CD14-positive monocyte (primary cell): ENCODE results near the gene KIF26B. TPM values are rescaled to one million over a fixed set of nuclear protein-coding genes. Genes with fewer than 3 reads are reported as not detected.

Experiments
- DNase-seq, 3 donors: peaks; one replicate each; pipeline ENCODE4 v3.0.0-alpha.2; 2011 to 2022
- H2AFZ ChIP-seq: 2 replicates; pipeline ENCODE4 v1.6.0; 2012; ENCODE audit warnings: mild to moderate bottlenecking, low read depth, low read length, inconsistent platforms; ENCODE audit not compliant: insufficient read depth, poor library complexity, severe bottlenecking
- H3K27ac ChIP-seq, 2 donors: 1 replicate in 1 of 2; 2 replicates in 1 of 2; pipeline ENCODE4 v1.5.1; 2012 to 2013; ENCODE audit warnings: low read length in 2 of 2, control low read depth in 1 of 2, inconsistent platforms in 1 of 2, low read depth in 1 of 2, mild to moderate bottlenecking in 1 of 2
- H3K27me3 ChIP-seq, 2 donors: one replicate each; pipeline versions ENCODE4 v1.6.0 to v1.6.1; 2011 to 2013; ENCODE audit warnings: low read length in 2 of 2; ENCODE audit not compliant: control insufficient read depth in 2 of 2, insufficient read depth in 2 of 2
- H3K36me3 ChIP-seq, 2 donors: replicated peaks in 1 of 2; 1 replicate in 1 of 2; 2 replicates in 1 of 2; pipeline versions ENCODE4 v1.5.1 to v1.6.1; 2012 to 2013; ENCODE audit warnings: low read length in 2 of 2, control low read depth in 1 of 2, inconsistent platforms in 1 of 2, mild to moderate bottlenecking in 1 of 2; ENCODE audit not compliant: insufficient read depth in 2 of 2, control insufficient read depth in 1 of 2
- H3K4me1 ChIP-seq, 2 donors: 1 replicate in 1 of 2; 2 replicates in 1 of 2; pipeline versions ENCODE4 v1.5.1 to v1.6.1; 2012 to 2013; ENCODE audit warnings: low read length in 2 of 2, control low read depth in 1 of 2, inconsistent platforms in 1 of 2, mild to moderate bottlenecking in 1 of 2, moderate library complexity in 1 of 2; ENCODE audit not compliant: insufficient read depth in 2 of 2, control insufficient read depth in 1 of 2
- H3K4me2 ChIP-seq: replicated peaks from 2 replicates; pipeline ENCODE3; 2012; ENCODE audit warnings: low read length, moderate library complexity, mild to moderate bottlenecking; ENCODE audit not compliant: poor library complexity, severe bottlenecking; ENCODE audit errors: extremely low read depth
- H3K4me3 ChIP-seq, 3 experiments: fragments of 200-600 bp in 1 of 3; sonication (generic) in 1 of 3; replicated peaks in 1 of 3; 1 replicate in 2 of 3; 2 replicates in 1 of 3; pipeline ENCODE4 v1.5.1; 2011 to 2013; ENCODE audit warnings: low read length in 3 of 3, mild to moderate bottlenecking in 3 of 3, control low read depth in 2 of 3, low read depth in 2 of 3, inconsistent platforms in 1 of 3, moderate library complexity in 1 of 3
- H3K79me2 ChIP-seq: 2 replicates; pipeline ENCODE4 v1.6.0; 2012; ENCODE audit warnings: mild to moderate bottlenecking, control low read depth, inconsistent platforms, low read length, moderate library complexity; ENCODE audit not compliant: insufficient read depth
- H3K9ac ChIP-seq: 2 replicates; pipeline ENCODE4 v1.6.0; 2017; ENCODE audit warnings: low read length, mild to moderate bottlenecking; ENCODE audit not compliant: insufficient read depth, poor library complexity, severe bottlenecking
- H3K9me3 ChIP-seq, 2 donors: replicated peaks in 1 of 2; 1 replicate in 1 of 2; 2 replicates in 1 of 2; pipeline versions ENCODE4 v1.5.1 to v1.6.1; 2012 to 2013; ENCODE audit warnings: low read length in 2 of 2, control low read depth in 1 of 2; ENCODE audit not compliant: control insufficient read depth in 1 of 2, insufficient read depth in 1 of 2
- H4K20me1 ChIP-seq: 2 replicates; pipeline ENCODE4 v1.6.0; 2012; ENCODE audit warnings: mild to moderate bottlenecking, low read length, control low read depth, moderate library complexity; ENCODE audit not compliant: insufficient read depth
- H3K27ac Mint-ChIP-seq, 7 donors: one replicate each; pipeline ENCODE4 v1.8.0; 2020; ENCODE audit warnings: mild to moderate bottlenecking in 7 of 7, mixed read lengths in 7 of 7, moderate library complexity in 6 of 7, inconsistent platforms in 2 of 7
- H3K27me3 Mint-ChIP-seq, 3 donors: one replicate each; pipeline ENCODE4 v1.8.0; 2021 to 2022; ENCODE audit warnings: low read depth in 3 of 3, mild to moderate bottlenecking in 3 of 3, mixed read lengths in 3 of 3, moderate library complexity in 3 of 3, inconsistent platforms in 1 of 3
- H3K36me3 Mint-ChIP-seq, 2 donors: one replicate each; pipeline ENCODE4 v1.8.0; 2020; ENCODE audit warnings: mixed read lengths in 2 of 2, inconsistent platforms in 1 of 2, mild to moderate bottlenecking in 1 of 2
- H3K4me1 Mint-ChIP-seq: one replicate; pipeline ENCODE4 v1.8.0; 2020; ENCODE audit warnings: mild to moderate bottlenecking, mixed read lengths
- H3K4me3 Mint-ChIP-seq, 2 donors: one replicate each; pipeline ENCODE4 v1.8.0; 2020; ENCODE audit warnings: mild to moderate bottlenecking in 2 of 2, mixed read lengths in 2 of 2, moderate library complexity in 1 of 2
- H3K9me3 Mint-ChIP-seq, 7 donors: one replicate each; pipeline ENCODE4 v1.8.0; 2020 to 2022; ENCODE audit warnings: mixed read lengths in 7 of 7, mild to moderate bottlenecking in 6 of 7, moderate library complexity in 6 of 7, inconsistent platforms in 2 of 7
- CTCF ChIP-seq: fragments of 200-600 bp; IDR thresholded peaks from one replicate; pipeline ENCODE4 v1.8.0; 2022; ENCODE audit warnings: antibody characterized with exemption, mild to moderate bottlenecking
- WGBS: methylation state at CpG from one replicate; pipeline ENCODE4 v1.1.5; 2013; ENCODE audit warnings: missing lambda C conversion rate; ENCODE audit not compliant: insufficient coverage; 5-methylcytosine and 5-hydroxymethylcytosine counted together
- intact Hi-C, 2 donors: fragments of 100-400 bp; cut with micrococcal nuclease; formaldehyde crosslinking; loops; one replicate each; pipeline versions ENCODE4 v1.15.0 to v1.15.1; 2023
- polyA plus RNA-seq, 3 donors: library from polyadenylated mRNA; depleted of rRNA in 1 of 3; unstranded in 2 of 3; stranded (reverse) in 1 of 3; fragments of 300-500 nt in 2 of 3; fragments of >200 nt in 1 of 3; fragmentation: Illumina TruSeq in 2 of 3; gene quantifications; 1 replicate in 2 of 3; 2 replicates in 1 of 3; pipeline ENCODE4 v1.2.3, GENCODE V29; 2012 to 2021

KIF26B gene
- polyA plus RNA-seq, 3 donors = 0.01 to 0.05 TPM; not detected in 1

DNA sequence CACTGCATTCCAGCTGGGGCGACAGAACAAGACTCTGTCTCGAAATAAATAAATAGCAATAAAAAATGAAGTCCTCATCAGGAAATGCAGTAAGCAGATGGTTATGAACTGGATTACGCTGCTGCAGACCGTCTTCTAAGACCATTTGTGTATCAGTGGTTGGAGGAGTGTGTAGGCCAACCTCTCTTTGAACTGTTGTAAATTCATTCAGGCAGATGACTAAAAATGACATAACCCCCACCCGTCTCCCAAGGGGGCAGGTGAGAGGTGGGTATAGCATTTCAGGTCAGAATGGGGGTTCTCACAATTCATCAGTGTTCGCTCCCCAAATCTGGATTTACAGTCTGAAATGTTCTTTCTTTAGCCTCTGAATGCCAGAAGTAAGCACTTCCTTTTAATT, 177.3 kb downstream of the KIF26B start:
- peaks cover 0 to 5% (median 0%) of the 10 kb centered on the region in 7 donors for H3K9me3 Mint-ChIP-seq
- WGBS = 100% methylated on average over 1 of the region's 6 CpGs
- TF ChIP-seq CTCF = no peak
- no peak overlapping the region for H3K27ac Mint-ChIP-seq
- H2AFZ ChIP-seq = no peak overlapping the region
- H3K36me3 Mint-ChIP-seq = no peaks in the 10 kb centered on the region
- H3K36me3 ChIP-seq = no peaks in the 10 kb centered on the region
- H4K20me1 ChIP-seq = no peaks in the 10 kb centered on the region
- H3K4me1 ChIP-seq = no peaks in the 10 kb centered on the region
- H3K9ac ChIP-seq = no peak overlapping the region
- H3K27me3 ChIP-seq = no peaks in the 10 kb centered on the region
- no peak overlapping the region for H3K4me2 ChIP-seq
- H3K4me3 Mint-ChIP-seq = no peak overlapping the region
- no peaks in the 10 kb centered on the region for H3K9me3 ChIP-seq
- no peak for DNase-seq
- H3K79me2 ChIP-seq = no peaks in the 10 kb centered on the region
- H3K4me1 Mint-ChIP-seq = no peaks in the 10 kb centered on the region
- no peak overlapping the region for H3K27ac ChIP-seq
- intact Hi-C loops = no loop called here
- no peak overlapping the region for H3K4me3 ChIP-seq
- peaks cover 7 to 35% (median 13%) of the 10 kb centered on the region in 3 donors for H3K27me3 Mint-ChIP-seq

- H3K9me3 Mint-ChIP-seq = peaks cover 0 to 5% (median 0%) of the 10 kb centered on the region in 7 donors
- no peak overlapping the region for H3K27ac ChIP-seq
- no peaks in the 10 kb centered on the region for H3K4me1 Mint-ChIP-seq
- no peak overlapping the region for H3K4me3 Mint-ChIP-seq
- H3K4me1 ChIP-seq = no peaks in the 10 kb centered on the region
- peaks cover 9 to 35% (median 13%) of the 10 kb centered on the region in 3 donors for H3K27me3 Mint-ChIP-seq
- H3K27ac Mint-ChIP-seq = no peak overlapping the region
- H3K9ac ChIP-seq = no peak overlapping the region
- H4K20me1 ChIP-seq = no peaks in the 10 kb centered on the region
- H3K4me3 ChIP-seq = no peak overlapping the region
- WGBS = 76% methylated on average over 2 of the region's 6 CpGs
- no peaks in the 10 kb centered on the region for H3K9me3 ChIP-seq
- H2AFZ ChIP-seq = no peak overlapping the region
- intact Hi-C loops = no loop called here
- no peak for DNase-seq
- no peak overlapping the region for H3K4me2 ChIP-seq
- no peak for TF ChIP-seq CTCF
- H3K36me3 Mint-ChIP-seq = no peaks in the 10 kb centered on the region
- H3K27me3 ChIP-seq = no peaks in the 10 kb centered on the region
- H3K36me3 ChIP-seq = no peaks in the 10 kb centered on the region
- no peaks in the 10 kb centered on the region for H3K79me2 ChIP-seq
These were observed 177.7 kb downstream of the KIF26B start for GRCh38 chr1:245332513-245332912.
